Skin epidermis (tissue), 12 donors: ENCODE data around the gene SH2D5.

Experiments
- H3K27ac ChIP-seq, 21 experiments: fragments of 200-600 bp; sonication (generic) in 11 of 21; one replicate each; pipeline ENCODE4 v1.5.0; 2020; ENCODE audit warnings: mild to moderate bottlenecking in 3 of 21, inconsistent platforms in 2 of 21, moderate library complexity in 2 of 21
- H3K4me3 ChIP-seq, 7 experiments: fragments of 200-600 bp; sonication (generic) in 2 of 7; one replicate each; pipeline ENCODE4 v1.5.0; 2020; ENCODE audit warnings: inconsistent platforms in 2 of 7, mild to moderate bottlenecking in 2 of 7, moderate library complexity in 1 of 7

Gene SH2D5

DNA sequence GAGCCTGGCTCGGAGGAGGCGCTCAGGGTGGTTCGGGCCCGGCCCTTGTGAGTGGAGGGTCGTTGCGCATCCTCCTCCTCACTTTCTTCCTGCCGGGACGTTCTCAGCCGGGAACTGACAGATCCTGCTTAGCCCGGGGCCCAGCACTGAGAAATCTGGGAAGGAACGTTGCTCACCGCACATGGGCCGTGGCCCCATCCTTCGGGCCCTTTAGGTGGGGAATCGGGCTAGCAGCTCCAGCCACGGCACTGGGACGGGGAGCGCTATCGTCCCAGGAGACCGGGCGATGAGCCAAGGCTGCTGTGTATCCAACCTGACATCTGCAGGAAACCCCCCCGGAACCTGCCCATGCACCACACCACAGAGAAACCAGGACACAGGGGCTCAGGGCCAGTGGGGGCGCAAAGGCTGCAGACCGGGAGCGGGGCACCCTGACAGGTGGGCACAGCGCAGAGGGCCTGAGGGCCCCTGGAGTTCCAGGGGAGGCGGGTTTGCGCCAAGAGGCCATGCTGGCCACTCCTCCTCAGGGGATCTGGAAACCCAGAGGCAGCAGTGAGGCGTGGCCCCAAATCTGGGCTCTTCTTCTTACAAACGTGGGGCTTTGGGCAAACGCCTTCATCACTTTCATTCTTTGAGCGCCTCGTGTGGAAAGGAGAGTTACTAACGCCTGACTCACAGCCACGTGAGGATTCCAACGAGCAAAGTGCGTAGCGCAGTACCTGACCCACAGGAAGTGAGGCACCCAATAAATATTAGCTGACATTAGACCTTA lies at the start of gene SH2D5:
TSS of gene SH2D5 (minus strand) at position 116 of the 772 bp plus-strand sequence. CDS start 4,659 bp downstream, outside the sequence.
- Histone ChIP-seq H3K27ac (peak within 1 kb of the TSS in 12 of 21 experiments; percentile 11 to 66 (median 43)), H3K4me3 (peak within 1 kb of the TSS; percentile 18 to 57 (median 39))

GRCh38 chr1:20775700-20776099 lies 43.2 kb upstream of the SH2D5 start:
- no peak overlapping the region for H3K4me3 ChIP-seq
- H3K27ac ChIP-seq, result no peak overlapping the region

GRCh38 chr1:20771780-20772179 lies 39.3 kb upstream of the SH2D5 start:
- no peak overlapping the region for H3K27ac ChIP-seq
- no peak overlapping the region for H3K4me3 ChIP-seq

GRCh38 chr1:20770314-20771087 lies 38.0 kb upstream of the SH2D5 start:
- Histone ChIP-seq H3K27ac (no peak overlapping the region), H3K4me3 (no peak overlapping the region)

DNA sequence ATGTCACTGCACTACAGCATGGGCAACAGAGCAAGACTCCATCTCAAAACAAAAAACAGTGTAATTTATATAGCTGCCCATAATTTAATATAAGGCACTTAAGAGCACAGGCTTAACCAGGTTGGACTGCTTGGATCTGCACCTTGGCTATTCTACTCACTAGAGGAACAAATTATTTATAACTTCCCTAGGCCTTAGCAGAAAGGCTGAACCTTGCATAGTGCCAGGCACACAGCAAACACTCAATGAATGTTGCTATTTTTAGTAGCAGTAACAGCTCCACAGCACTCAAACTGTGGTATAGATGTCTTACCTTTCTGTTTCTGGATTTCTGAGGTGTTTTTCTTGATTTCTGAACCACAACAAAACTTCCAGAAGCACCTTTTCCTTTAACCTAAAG lies 34.8 kb upstream of the SH2D5 start:
- H3K27ac ChIP-seq, result no peak overlapping the region

DNA sequence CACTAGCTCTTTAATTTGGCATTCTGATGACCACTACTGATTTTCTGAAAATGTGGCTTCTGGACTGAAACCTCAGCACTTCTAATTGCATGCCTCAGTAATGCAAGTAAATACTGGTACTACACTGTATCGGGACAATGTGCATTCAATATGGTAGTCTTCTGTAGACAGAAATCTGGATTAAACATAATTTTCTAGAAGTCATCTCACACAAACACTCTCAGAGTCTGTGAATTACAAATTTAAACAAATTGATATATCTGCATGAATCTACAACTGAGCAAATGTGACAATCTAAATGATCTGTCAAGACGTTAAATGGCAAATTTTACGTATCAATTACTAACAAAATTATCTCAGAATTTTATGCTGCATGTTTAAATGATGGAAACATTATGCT lies 30.9 kb upstream of the SH2D5 start:
- no peak overlapping the region for H3K4me3 ChIP-seq
- H3K27ac ChIP-seq, result no peak overlapping the region

More for the DNA sequence above, 34.8 kb upstream of the SH2D5 start:
- H3K4me3 ChIP-seq, result no peak overlapping the region

- Histone ChIP-seq H3K27ac (no peak overlapping the region), H3K4me3 (no peak overlapping the region)
Measured at GRCh38 chr1:20760322-20760721, 27.8 kb upstream of the SH2D5 start.

DNA sequence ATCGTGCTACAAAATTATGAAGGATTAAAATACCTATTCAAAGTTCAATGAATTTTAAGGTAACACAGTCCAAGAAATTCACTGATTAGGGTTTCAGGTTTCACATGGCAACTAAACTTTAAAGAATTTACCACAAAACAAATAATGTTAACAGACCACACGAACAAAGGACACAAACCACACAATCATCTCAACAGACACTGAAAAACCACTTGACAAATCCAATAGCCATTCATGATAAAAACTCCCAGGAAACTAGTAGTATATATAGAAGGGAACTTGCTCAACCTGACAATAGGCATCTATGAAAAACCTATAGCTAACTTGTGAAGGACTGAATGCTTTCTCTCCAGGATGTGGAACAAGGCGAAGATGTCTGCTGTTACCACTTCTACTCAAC lies 21.1 kb upstream of the SH2D5 start:
- no peak overlapping the region for H3K27ac ChIP-seq
- H3K4me3 ChIP-seq, result no peak overlapping the region

- Histone ChIP-seq H3K4me3 (no peak overlapping the region), H3K27ac (no peak overlapping the region)
Measured at GRCh38 chr1:20751462-20751990, 19.0 kb upstream of the SH2D5 start.

- Histone ChIP-seq H3K4me3 (no peak overlapping the region), H3K27ac (no peak overlapping the region)
Measured at GRCh38 chr1:20742671-20743070, 10.2 kb upstream of the SH2D5 start.

- no peak overlapping the region for H3K4me3 ChIP-seq
Measured at GRCh38 chr1:20740781-20741180, 8.3 kb upstream of the SH2D5 start.

GRCh38 chr1:20739225-20739624 lies 6.7 kb upstream of the SH2D5 start:
- Histone ChIP-seq H3K27ac (peak overlapping the region in 1 of 21 experiments; percentile 11), H3K4me3 (no peak overlapping the region)

More at GRCh38 chr1:20740781-20741180, 8.3 kb upstream of the SH2D5 start:
- H3K27ac ChIP-seq, result no peak overlapping the region

DNA sequence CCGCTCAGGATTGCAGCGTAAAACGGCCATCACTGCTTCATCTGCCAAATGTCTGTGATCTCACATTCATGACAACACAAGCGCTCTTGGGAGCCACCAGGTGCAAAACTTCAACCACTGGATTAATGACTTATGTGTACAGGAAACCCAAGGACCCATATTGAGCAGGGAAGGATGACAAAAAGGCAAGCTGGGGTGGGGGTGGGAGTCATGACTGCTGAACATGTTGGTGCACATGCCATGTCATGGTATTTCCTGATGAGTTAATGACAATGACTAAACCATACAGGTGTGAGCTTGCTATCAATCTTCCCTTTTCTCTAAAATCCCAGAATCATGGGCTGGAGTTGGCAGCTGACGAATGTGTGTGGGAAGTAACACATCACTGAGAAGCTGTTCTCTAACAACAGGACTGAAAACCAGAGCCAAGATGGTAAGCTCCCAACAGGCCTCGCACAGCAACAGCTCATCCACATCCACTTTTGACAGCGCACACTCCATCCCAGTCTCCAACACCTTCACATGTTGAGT lies 3.1 kb upstream of the SH2D5 start:
- H3K4me3 ChIP-seq, result no peak overlapping the region
- H3K27ac ChIP-seq, result peak overlapping the region in 1 of 21 experiments; percentile 8

- peak overlapping the region in 4 of 7 experiments; percentile 18 to 57 (median 52) for H3K4me3 ChIP-seq
- H3K27ac ChIP-seq, result peak overlapping the region in 9 of 21 experiments; percentile 11 to 66 (median 51)
Measured at GRCh38 chr1:20733360-20733975, 965 bp upstream of the SH2D5 start.

DNA sequence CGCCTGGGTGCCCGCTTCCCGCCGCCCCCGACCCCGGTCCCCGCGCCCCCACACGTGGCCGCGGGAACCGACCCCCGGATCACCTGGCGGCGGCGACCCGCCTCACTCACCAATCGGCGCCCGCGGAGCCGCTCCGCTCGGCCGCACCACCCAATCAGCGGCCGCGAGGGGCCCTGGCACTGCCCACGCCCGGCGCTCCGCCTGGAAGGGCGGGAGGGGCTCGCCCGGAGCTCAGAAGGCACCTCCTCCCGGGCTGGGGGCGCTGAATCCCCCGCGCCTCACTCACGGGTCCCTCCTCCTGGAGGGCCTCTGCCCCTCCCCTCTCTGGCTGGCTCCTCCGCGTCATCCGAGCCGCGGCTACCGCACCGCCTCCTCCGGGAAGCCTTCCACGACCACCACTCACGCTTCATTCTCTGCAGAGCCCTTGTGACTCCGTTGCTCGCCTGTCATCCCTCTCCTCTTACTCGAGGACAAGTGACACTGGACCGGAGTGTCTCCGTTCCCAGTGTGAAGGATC lies 374 bp downstream of the SH2D5 start:
- Histone ChIP-seq H3K4me3 (peak overlapping the region; percentile 18 to 57 (median 39)), H3K27ac (peak overlapping the region in 4 of 21 experiments; percentile 14 to 65 (median 18))

DNA sequence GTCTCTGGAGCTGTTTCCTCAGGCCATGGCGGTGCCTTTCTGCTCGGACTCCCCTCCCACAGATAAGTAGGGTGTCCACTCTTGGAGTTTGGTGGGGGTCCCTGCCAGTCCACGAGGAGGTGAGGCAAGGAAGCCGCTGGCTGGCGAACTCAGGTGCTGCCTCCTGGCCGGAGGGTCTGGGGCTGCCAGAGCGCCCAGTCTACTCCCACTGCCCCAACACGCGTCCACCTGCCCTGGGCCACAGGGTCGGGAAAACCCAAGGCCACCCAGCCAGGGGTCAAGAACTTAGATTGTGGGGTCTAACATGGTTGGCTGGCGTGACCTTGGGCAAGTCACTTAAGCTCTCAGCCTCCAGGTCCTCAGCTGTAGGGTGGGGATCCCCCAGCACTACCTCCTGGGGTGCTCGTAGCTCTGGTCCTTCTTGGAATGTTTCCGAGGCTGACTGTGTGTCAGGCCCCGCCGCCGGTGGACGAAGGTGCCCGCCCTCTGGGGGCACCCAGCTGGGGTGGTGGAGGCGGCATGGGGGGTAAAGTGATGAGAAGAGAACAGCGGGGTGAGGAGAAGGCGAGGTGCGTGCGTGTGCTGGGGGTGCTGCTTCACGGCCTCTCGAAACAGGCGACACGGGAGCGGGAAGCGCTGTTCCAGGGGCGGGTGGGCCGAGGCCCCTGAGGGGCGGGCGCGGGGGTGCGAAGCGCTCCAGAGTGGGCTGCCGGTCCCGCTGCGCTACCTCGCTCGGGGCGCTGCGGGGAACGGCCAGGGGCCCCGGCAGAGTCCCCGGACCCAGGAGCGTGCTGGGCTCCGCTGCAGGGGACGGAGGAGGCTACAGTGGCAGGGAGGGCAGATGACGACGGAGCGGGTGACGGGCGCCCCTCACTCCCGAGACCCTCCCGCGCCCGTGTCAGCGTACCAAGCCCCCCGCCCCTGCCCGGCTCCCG lies 1.2 kb downstream of the SH2D5 start:
- peak overlapping the region; percentile 18 to 57 (median 39) for H3K4me3 ChIP-seq
- H3K27ac ChIP-seq, result no peak overlapping the region

DNA sequence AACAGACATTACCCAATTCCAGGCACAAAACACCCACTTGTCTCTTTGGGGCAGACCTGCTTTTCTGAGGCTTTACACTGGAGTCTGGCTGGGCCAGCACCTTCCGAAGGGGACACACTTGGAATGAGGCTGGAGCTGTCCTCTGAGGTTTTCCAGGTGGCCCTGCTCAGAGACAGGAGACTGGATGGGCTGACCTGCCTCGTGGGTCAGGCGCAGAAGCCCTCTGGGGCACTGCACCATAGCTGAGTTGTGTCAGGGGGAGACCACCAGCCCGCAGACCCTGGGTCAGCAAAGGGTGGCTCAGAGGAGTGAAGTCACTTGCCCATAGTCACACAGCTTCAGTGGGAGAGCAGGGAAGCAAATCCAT lies 1.8 kb downstream of the SH2D5 start:
- Histone ChIP-seq H3K27ac (no peak overlapping the region), H3K4me3 (no peak overlapping the region)

DNA sequence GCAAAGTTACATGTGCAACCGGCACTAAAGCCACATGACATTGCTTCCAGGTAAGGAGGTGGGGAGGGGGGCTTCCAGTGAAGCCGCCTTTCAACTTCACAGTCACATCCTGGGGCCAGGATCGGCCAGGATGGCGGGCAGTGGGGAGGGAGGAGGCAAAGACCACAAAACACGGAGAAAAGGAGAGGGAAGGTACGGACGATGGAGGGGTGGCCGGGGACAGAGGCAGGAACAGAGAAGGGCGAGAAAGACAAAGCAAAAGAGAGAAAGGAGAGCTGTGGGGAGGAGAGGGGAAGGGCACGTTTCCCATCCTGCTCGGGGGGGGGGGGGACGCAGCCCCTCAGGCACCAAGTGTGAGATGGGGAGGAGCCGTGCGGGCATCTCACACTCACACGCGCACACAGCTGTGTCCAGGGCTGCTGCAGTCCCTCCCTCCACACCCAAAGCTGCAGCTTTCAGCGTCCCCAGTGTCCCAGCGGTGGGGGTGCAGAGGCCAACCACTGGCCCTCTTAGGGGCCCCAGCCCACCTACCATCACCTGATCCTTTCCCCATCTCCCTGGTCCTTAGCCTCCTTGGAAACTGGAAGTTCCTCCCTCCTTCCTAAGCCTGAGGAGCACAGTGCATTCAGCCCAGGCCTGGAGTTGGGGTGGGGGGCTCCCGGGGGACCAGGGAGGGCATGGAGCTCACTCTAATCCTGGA lies 2.4 kb downstream of the SH2D5 start:
- no peak overlapping the region for H3K27ac ChIP-seq
- H3K4me3 ChIP-seq, result no peak overlapping the region
